CD4-positive, alpha-beta T cell (primary cell): ENCODE data around the gene AHNAK2. TPM values are rescaled to one million over a fixed set of nuclear protein-coding genes. Genes with fewer than 3 reads are reported as not detected.
"Not testable (repeated sequence)": the region's sequence is repeated elsewhere in the genome, so short reads cannot be mapped to it uniquely, and the experiment has no call there.

Experiments used
- ATAC-seq: fragments of 200-7000 bp; cut with Tn5 transposase; one replicate; pipeline ENCODE4 v1.10.0; 2022; ENCODE audit warnings: mild to moderate bottlenecking; ENCODE audit not compliant: poor library complexity
- CTCF ChIA-PET: fragments of 350-600 bp; sonication (Branson Sonifier 250); formaldehyde crosslinking; loops from one replicate; lab custom pipeline; 2021; ENCODE audit warnings: antibody characterized with exemption, inconsistent platforms; lab: Charles Lee
- POLR2A ChIA-PET: fragments of 350-600 bp; sonication (Branson Sonifier 250); formaldehyde crosslinking; loops from one replicate; lab custom pipeline; 2021; ENCODE audit warnings: antibody characterized with exemption, inconsistent platforms; lab: Charles Lee
- DNase-seq, 14 experiments: peaks; one replicate each; pipeline ENCODE4 v3.0.0-alpha.2; 2013 to 2020; ENCODE audit warnings: mixed read lengths in 2 of 14
- H3K27ac ChIP-seq, 2 donors: one replicate each; pipeline versions ENCODE4 v1.5.1 to v1.7.0; 2013; ENCODE audit warnings: low read length in 2 of 2, low read depth in 1 of 2, mild to moderate bottlenecking in 1 of 2
- H3K27me3 ChIP-seq, 2 experiments: 1 replicate in 1 of 2; 2 replicates in 1 of 2; pipeline versions ENCODE4 v1.6.1 to v1.7.0; 2013; ENCODE audit warnings: low read length in 2 of 2, control low read depth in 1 of 2, mild to moderate bottlenecking in 1 of 2, moderate library complexity in 1 of 2; ENCODE audit not compliant: insufficient read depth in 2 of 2, control insufficient read depth in 1 of 2
- H3K36me3 ChIP-seq: one replicate; pipeline ENCODE4 v1.6.1; 2013; ENCODE audit warnings: low read length, control low read depth; ENCODE audit not compliant: insufficient read depth
- H3K4me1 ChIP-seq: one replicate; pipeline ENCODE4 v1.6.1; 2013; ENCODE audit warnings: low read length, control low read depth; ENCODE audit not compliant: insufficient read depth
- H3K4me3 ChIP-seq: one replicate; pipeline ENCODE4 v1.5.1; 2013; ENCODE audit warnings: mild to moderate bottlenecking, low read length, moderate library complexity
- H3K9me3 ChIP-seq, 2 experiments: 1 replicate in 1 of 2; 2 replicates in 1 of 2; pipeline versions ENCODE4 v1.6.1 to v1.7.0; 2013; ENCODE audit warnings: low read length in 2 of 2, mild to moderate bottlenecking in 2 of 2, control low read depth in 1 of 2, moderate library complexity in 1 of 2; ENCODE audit not compliant: control insufficient read depth in 1 of 2, insufficient read depth in 1 of 2
- H3K27ac Mint-ChIP-seq: one replicate; pipeline ENCODE4 v1.8.0; 2020; ENCODE audit warnings: mixed read lengths
- H3K27me3 Mint-ChIP-seq: one replicate; pipeline ENCODE4 v1.8.0; 2021; ENCODE audit warnings: mixed read lengths
- H3K36me3 Mint-ChIP-seq: one replicate; pipeline ENCODE4 v1.8.0; 2021; ENCODE audit warnings: low read depth, mixed read lengths
- H3K4me1 Mint-ChIP-seq: one replicate; pipeline ENCODE4 v1.8.0; 2021; ENCODE audit warnings: low read depth, mixed read lengths
- H3K4me3 Mint-ChIP-seq: one replicate; pipeline ENCODE4 v1.8.0; 2020; ENCODE audit warnings: mild to moderate bottlenecking, mixed read lengths
- H3K9me3 Mint-ChIP-seq: one replicate; pipeline ENCODE4 v1.8.0; 2020; ENCODE audit warnings: mixed read lengths
- intact Hi-C, 2 experiments: fragments of 100-400 bp; cut with DNase I in 1 of 2; cut with micrococcal nuclease in 1 of 2; formaldehyde crosslinking; loops; one replicate each; pipeline versions ENCODE4 v1.15.1 to v1.9.0; 2023 to 2025; cut with DNase I, micrococcal nuclease
- total RNA-seq, 174 experiments: library from RNA in 2 of 174; stranded (reverse) in 2 of 174; gene quantifications; one replicate each; pipeline ENCODE4 v1.2.3 and lab custom pipeline; 2021 to 2026

The AHNAK2 gene
- total RNA-seq, 2 experiments from 2014 or later: 0.05 TPM; not detected in 1

DNA sequence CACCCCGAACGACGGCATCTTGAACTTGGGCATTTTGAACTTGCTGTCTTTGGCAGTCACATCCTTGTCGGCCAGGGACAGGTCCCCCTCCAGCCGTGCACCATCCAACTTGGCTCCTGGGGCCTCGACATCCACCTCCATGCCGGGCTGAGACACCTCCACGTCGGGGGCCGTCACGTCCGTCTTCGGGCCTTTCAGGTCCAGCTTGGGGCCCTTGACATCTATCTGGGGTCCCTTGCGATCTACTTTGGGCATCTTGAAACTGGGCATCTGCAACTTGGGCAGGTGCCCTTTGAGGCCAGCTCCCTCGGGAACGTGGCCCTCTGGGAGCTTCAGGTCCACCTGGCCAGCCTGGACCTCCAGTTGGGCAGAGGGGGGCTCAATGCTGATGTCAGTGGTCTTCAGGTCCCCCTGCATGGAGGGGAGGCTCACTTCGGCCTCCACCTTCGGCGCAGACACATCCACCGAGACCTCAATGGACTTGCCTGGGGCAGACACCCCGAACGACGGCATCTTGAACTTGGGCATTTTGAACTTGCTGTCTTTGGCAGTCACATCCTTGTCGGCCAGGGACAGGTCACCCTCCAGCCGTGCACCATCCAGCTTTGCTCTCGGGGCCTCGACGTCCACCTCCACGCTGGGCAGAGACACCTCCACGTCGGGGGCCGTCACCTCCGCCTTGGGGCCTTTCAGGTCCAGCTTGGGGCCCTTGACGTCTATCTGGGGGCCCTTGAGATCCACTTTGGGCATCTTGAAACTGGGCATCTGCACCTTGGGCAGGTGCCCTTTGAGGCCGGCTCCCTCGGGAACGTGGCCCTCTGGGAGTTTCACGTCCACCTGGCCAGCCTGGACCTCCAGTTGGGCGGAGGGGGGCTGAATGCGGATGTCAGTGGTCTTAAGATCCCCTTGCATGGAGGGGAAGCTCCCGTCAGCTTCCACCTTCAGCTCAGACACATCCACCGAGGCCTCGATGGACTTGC is 31.9 kb downstream of the AHNAK2 start:
- POLR2A ChIA-PET, H3K36me3 ChIP-seq, CTCF ChIA-PET, H3K4me1 Mint-ChIP-seq, H3K9me3 ChIP-seq, H3K27me3 Mint-ChIP-seq, H3K36me3 Mint-ChIP-seq, intact Hi-C loops, H3K4me1 ChIP-seq, H3K4me3 ChIP-seq, ATAC-seq, H3K9me3 Mint-ChIP-seq, H3K27ac ChIP-seq, DNase-seq, H3K27ac Mint-ChIP-seq, H3K27me3 ChIP-seq, H3K4me3 Mint-ChIP-seq: not testable (repeated sequence)

DNA sequence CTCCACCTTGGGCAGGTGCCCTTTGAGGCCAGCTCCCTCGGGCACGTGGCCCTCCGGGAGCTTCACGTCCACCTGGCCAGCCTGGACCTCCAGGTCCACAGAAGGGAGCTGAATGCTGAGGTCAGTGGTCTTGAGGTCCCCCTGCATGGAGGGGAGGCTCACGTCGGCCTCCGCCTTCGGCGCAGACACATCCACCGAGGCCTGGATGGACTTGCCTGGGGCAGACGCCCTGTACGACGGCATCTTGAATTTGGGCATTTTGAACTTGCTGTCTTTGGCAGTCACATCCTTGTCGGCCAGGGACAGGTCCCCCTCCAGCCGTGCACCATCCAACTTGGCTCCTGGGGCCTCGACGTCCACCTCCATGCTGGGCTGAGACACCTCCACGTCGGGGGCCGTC is 32.9 kb downstream of the AHNAK2 start:
- H3K27ac Mint-ChIP-seq, POLR2A ChIA-PET, H3K4me3 Mint-ChIP-seq, H3K9me3 Mint-ChIP-seq, H3K27me3 ChIP-seq, H3K36me3 Mint-ChIP-seq, H3K27me3 Mint-ChIP-seq, H3K4me3 ChIP-seq, intact Hi-C loops, H3K4me1 ChIP-seq, H3K4me1 Mint-ChIP-seq, H3K9me3 ChIP-seq, H3K36me3 ChIP-seq, H3K27ac ChIP-seq, DNase-seq, ATAC-seq, CTCF ChIA-PET: not testable (repeated sequence)

DNA sequence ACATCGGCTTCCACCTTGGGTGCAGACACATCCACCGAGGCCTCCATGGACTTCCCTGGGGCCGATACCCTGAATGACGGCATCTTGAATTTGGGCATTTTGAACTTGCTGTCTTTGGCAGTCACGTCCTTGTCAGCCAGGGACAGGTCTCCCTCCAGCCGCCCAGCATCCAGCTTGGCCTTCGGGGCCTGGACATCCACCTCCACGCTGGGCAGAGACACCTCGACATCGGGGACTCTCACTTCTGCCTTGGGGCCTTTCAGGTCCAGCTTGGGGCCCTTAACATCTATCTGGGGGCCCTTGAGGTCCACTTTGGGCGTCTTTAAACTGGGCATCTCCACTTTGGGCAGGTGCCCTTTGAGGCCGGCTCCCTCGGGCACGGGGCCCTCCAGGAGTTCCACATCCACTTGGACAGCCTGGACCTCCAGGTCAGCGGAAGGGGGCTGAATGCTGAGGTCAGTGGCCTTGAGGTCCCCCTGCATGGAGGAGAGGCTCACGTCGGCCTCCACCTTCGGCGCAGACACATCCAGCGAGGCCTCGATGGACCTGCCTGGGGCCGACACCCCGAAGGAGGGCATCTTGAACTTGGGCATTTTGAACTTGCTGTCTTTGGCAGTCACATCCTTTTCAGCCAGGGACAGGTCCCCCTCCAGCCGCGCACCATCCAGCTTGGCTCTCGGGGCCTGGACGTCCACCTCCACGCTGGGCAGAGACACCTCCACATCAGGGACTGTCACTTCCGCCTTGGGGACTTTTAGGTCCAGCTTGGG is 33.6 kb downstream of the AHNAK2 start:
- peak in 1 of 14 experiments; percentile 8 for DNase-seq
- H3K4me1 Mint-ChIP-seq, H3K36me3 Mint-ChIP-seq, H3K9me3 Mint-ChIP-seq, POLR2A ChIA-PET, H3K9me3 ChIP-seq, intact Hi-C loops, H3K4me3 ChIP-seq, H3K4me3 Mint-ChIP-seq, H3K27me3 ChIP-seq, H3K36me3 ChIP-seq, ATAC-seq, H3K27me3 Mint-ChIP-seq, H3K4me1 ChIP-seq, H3K27ac Mint-ChIP-seq, CTCF ChIA-PET, H3K27ac ChIP-seq: not testable (repeated sequence)

DNA sequence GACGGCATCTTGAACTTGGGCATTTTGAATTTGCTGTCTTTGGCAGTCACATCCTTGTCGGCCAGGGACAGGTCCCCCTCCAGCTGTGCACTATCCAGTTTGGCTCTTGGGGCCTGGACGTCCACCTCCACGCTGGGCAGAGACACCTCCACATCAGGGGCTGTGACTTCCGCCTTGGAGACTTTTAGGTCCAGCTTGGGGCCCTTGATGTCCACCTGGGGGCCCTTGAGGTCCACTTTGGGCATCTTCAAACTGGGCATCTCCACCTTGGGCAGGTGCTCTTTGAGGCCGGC is 34.2 kb downstream of the AHNAK2 start:
- DNase-seq, H3K9me3 Mint-ChIP-seq, H3K27ac ChIP-seq, H3K36me3 Mint-ChIP-seq, H3K27me3 Mint-ChIP-seq, H3K27ac Mint-ChIP-seq, H3K4me3 Mint-ChIP-seq, H3K4me1 Mint-ChIP-seq, intact Hi-C loops, POLR2A ChIA-PET, H3K36me3 ChIP-seq, H3K4me3 ChIP-seq, H3K4me1 ChIP-seq, CTCF ChIA-PET, H3K27me3 ChIP-seq, H3K9me3 ChIP-seq, ATAC-seq: not testable (repeated sequence)

DNA sequence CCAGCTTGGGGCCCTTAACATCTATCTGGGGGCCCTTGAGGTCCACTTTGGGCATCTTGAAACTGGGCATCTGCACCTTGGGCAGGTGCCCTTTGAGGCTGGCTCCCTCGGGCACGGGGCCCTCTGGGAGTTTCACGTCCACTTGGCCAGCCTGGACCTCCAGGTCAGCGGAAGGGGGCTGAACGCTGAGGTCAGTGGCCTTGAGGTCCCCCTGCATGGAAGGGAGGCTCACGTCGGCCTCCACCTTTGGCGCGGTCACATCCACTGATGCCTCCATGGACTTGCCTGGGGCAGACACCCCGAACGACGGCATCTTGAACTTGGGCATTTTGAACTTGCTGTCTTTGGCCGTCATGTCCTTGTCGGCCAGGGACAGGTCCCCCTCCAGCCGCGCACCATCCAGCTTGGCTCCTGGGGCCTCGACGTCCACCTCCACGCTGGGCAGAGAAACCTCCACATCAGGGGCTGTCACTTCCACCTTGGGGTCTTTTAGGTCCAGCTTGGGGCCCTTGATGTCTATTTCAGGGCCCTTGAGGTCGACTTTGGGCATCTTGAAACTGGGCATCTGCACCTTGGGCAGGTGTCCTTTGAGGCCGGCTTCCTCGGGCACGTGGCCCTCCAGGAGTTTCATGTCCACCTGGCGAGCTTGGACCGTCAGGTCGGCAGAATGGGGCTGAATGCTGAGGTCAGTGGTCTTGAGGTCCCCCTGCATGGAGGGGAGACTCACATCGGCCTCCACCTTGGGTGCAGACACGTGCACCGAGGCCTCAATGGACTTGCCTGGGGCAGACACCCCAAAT is 34.8 kb downstream of the AHNAK2 start:
- H3K4me1 ChIP-seq, H3K36me3 Mint-ChIP-seq, H3K4me1 Mint-ChIP-seq, H3K9me3 Mint-ChIP-seq, H3K4me3 ChIP-seq, H3K27ac ChIP-seq, H3K9me3 ChIP-seq, CTCF ChIA-PET, H3K27me3 ChIP-seq, H3K27me3 Mint-ChIP-seq, H3K4me3 Mint-ChIP-seq, H3K36me3 ChIP-seq, POLR2A ChIA-PET, ATAC-seq, H3K27ac Mint-ChIP-seq, intact Hi-C loops: not testable (repeated sequence)
- DNase-seq: peak in 1 of 14 experiments; percentile 8
